G401.6 (cell line): ENCODE results near the gene SGF29.

Source experiments
- FAIRE-seq: peaks from 2 replicates; lab custom pipeline; 2012; peaks lifted over from hg19 to GRCh38; lab: Jason Lieb, UNC

SGF29 gene

DNA sequence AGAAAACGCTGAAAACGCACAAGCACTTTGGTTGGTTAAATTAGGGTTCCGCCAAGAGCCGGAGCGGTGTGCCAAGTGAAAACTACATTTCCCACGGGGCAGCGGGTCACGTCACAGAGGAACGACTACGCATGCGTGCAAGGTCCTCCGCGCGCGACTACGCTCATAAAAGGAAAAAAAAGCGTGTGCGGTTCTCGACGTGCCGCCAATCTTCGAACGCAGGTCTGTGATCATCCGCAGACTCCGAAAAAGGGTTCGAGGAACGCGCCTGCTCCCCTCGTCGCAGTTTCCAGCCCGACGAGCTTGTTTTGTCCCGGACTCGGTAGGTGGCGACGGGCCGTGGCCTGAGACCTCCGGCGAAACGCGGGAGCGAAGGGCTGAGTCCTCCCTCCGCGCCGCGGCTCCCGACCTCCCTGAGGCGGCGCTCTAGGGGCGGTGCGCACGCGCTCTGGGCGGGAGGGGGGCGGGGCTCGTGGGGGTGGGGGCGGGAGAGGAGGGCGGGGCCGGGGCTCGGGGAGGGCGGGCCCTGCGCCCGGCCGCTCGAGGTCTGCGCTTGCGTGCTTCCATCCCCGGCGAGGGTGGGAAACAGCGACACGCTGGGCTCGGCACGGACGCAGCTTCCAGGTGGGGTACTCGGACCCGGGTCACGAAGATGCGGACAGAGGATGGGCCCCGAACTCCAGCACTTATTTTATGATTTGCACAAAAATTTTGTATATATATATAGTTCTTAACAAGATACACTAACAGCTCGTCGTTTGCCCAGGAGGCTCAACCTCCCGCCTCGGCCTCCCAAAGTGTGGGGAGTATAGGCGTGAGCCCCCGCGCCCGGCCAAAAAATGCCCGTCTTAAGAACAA lies at the start of gene SGF29:
TSS of gene SGF29 (plus strand) at position 145 of the 858 bp plus-strand sequence. CDS start 27,150 bp downstream, outside the sequence.
- FAIRE-seq = peak; percentile 48

DNA sequence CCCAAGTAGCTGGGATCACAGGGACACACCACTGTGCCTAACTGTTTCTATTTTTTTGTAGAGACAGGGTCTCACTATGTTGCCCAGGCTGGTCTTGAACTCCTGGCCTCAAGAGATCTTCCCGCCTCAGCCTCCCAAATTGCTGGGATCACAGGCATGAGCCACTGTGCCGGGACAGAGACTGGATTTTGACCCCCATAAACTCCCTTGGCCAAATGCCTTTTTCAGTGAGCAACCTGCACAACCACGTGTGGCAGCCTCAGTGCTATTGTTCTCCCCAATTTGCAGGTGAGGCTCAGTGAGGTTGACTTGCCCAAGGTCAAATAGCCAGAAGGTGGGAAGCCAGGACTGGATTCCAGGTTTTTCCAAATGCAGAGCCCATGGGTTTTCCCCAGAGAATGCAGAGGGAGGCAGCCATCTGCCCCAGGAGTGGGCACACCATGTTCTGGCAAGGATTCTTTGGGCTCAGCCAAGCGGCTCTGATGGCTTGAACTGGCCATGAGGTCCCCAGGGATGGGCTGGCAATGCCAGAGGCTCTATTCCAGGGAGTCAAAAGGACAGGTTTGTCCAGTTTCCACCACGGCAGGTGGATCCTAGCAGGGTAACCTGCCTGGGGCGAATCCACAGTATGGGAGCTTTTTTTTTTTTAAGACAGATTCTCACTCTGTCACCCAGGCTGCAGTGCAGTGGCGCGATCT lies 48.9 kb upstream of the SGF29 start:
- FAIRE-seq = no peak

DNA sequence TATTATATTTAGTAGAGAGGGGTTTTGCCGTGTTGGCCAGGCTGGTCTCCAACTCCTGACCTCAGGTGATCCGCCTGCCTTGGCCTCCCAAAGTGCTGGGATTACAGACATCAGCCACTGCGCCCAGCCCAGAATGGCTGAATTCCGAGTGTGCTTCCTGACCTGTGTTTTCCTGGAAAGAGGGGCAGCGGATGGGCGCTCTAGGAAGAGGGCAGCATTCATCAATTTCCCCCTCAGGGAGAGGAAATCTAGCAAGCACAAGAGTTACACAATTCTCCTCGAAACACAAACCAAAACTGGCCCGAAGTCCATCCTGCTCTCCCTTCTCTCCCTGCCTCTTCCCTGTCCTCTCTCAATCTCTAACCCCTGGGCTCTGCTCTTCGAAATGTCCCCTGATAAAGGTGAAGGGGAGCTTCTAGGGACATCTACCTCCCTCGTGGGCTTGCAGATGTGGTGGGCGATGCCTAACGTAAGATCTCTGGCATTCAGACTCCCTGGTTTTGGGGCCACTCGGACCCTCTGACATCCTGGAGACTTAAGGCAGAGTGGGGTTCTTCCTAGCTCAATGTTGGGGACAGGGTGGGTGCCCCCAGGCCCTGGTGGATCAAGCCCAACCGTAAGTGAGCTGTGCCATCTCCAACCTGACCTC lies 48.1 kb upstream of the SGF29 start:
- FAIRE-seq = no peak

DNA sequence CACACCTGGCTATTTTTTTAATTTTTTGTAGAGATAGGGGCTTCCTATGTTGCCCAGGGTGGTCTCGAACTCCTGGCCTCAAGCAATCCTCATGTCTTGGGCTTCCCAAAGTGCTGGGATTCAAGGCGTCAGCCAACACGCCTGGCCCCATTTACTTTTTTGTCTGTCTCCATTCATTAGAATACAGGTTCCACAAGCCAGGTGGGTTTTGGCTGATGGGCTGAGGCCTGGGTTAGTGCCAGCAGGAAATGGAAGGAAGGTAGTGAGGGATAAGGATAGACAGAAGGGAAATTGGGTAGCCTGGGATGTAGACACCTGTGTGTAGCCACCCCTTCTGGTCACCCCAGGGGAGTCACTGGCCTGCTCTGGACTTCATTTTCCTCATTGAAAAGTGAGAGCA lies 42.7 kb upstream of the SGF29 start:
- no peak for FAIRE-seq

DNA sequence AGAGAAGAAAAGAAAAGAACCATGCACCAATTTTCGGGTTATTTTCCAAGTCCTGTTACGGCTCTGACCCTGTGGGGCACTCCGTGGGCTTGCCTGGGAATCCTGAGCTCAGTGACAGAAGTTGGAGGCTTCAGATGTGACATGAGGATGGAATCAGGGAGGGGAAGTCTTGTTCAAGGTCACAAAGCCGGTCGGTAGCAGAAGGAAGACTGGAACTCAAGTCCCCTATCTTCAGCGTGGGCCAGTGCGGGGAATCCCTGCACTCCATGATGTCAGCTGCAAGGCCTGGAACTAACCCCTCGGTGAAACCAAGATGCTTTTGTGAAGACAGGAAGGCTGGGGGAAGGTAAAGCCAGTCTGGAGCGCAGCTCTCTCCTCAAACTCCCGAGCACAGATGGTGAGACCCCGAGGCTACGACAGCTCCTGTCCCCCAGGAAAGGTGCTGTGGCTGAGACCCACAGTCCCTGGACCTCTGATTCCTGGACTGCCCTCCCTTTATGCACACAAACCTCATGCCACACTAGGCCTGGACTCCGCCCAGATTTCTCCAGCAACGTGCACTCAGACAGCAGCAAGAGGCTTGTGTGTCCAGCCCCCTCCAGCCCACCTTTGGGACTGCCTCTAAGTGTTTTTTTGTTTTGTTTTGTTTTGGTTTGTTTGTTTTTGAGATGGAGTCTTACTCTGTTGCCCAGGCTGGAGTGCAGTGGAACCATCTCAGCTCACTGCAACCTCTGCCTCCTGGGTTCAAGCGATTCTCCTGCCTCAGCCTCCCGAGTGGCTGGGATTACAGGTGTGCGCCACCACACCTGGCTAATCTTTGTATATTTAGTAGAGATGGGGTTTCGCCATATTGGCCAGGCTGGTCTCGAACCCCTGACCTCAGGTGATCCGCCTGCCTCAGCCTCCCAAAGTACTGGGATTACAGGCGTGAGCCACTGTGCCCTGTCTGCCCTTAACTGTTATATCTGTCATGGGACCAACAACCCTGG lies 41.6 kb upstream of the SGF29 start:
- FAIRE-seq = no peak

DNA sequence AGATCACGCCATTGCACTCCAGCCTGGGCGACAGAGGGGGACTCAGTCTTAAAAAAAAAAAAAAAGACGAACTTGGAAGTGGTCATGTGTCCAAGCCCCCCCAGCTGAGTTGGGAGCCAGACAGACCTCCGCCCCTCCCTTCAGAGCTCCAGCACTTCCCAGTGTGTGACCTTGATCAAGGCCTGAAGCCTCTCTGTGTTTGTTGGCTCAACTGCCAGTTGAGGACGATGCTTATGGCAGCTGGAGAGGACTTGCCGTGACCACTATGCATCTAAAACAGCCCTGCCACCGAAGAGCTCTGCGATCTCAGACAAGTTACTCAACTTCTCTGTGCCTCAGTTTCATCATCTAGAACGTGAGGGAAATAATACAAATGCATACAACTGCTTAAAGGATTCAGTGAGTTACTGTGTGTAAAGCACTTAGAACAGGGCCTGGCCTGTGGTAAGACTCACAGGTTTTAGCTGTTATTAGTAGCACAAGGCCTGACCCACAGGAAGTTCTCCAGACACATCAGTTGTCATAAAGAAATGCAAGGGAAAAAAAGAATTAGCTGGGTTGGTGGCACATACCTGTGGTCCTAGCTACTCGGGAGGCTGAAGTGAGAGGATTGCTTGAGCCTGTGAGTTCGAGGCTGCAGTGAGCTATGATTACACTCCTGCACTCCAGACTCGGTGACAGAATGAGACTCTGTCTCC lies 40.1 kb upstream of the SGF29 start:
- FAIRE-seq = no peak

DNA sequence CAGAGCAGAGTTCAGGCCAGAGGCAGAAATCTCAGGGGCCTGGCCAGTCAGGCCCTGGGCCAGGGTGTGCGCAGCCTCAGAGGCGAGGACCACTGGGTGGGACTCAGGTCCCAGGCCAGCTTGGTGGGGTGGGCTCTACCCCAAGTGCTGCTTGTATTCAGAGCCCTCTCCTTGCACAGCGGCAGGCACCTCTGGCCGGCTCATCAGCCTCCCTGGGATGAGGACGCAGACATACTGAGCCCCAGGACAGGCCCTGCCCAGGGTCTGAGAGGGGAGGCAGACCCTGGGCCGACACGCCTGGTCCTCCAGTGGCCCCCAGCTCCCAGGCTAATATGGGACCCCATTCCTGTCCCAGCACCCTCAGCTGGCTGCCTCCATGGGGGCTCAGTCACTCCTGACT lies 39.5 kb upstream of the SGF29 start:
- FAIRE-seq = no peak

DNA sequence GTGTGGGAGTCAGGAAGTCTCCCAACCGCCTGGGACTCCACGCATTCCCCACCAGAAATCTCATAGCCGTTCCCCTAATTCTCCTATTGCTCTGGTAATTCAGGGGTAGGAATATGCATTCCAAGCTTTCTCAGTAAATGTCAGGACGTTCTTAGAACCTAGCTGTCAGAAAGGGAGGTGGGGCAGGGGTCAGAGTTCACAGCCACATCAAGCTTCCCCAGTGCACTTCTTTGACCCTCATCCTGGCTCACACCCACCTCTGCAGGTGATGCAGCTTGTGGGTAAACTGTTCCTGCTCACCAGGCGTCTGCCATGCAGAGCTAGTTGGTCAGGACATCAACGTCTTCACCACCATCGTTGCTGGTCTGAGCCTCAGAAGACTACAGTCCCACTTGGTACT lies 33.0 kb upstream of the SGF29 start:
- no peak for FAIRE-seq

DNA sequence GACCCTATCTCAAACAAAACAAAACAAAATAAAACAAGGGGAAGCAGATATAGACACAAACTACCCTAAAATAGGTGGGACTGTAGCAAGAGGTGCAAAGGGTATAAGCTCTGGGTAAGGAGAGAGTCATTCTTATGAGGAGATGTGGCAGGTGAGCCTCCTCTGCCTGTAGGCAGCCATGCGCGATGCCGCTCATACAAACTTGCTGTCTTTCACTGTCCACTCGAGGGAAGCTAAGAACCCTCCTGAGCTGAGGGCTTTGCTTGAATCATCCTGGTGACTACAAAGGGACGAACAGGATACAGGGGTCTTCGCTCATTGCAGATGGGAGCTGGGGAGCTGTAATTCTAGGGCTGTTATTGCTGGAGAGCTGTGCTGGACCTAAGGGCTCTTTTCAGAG lies 32.3 kb upstream of the SGF29 start:
- no peak for FAIRE-seq

DNA sequence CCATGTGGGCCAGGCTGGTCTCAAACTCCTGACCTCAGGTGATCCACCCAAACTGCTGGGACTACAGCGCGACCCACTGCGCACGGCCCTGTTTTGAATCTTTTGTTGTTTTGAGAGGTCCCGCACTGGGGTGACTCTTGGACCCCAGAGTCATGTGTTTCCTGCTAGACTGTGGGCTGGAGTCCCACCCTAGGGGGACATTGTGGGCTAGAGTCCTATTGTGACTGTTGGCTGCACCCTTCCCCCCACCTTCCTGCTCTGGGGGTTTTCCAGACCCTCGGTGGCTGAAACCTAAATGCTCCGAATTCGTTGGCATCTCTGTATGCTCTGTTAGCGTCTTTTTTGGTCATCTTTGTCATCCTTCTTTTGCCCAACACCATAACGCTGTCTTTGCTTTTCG lies 30.9 kb upstream of the SGF29 start:
- FAIRE-seq = no peak

DNA sequence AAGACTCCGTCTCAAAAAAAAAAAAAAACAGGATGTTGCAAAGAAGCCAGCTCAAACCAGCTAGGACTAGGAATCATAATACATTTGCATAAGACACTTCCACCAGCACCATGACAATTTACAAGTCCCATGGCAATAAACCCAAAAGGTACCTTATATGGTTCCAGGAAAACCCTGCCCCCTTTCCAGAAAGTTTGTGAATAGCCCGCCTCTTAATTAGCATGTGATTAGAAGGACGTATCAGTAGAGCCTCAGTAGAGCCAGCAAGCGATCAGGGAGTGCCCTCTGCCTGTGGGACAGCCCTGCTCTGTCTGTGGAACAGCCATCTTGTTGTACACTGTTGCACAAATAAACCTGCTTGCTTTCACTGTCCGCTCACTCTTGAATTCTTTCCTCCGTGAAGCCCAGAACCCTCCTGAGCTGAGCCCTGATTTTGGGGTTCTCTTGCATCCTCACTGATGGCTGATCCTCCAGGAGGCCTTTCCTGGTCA lies 29.0 kb upstream of the SGF29 start:
- FAIRE-seq = no peak

DNA sequence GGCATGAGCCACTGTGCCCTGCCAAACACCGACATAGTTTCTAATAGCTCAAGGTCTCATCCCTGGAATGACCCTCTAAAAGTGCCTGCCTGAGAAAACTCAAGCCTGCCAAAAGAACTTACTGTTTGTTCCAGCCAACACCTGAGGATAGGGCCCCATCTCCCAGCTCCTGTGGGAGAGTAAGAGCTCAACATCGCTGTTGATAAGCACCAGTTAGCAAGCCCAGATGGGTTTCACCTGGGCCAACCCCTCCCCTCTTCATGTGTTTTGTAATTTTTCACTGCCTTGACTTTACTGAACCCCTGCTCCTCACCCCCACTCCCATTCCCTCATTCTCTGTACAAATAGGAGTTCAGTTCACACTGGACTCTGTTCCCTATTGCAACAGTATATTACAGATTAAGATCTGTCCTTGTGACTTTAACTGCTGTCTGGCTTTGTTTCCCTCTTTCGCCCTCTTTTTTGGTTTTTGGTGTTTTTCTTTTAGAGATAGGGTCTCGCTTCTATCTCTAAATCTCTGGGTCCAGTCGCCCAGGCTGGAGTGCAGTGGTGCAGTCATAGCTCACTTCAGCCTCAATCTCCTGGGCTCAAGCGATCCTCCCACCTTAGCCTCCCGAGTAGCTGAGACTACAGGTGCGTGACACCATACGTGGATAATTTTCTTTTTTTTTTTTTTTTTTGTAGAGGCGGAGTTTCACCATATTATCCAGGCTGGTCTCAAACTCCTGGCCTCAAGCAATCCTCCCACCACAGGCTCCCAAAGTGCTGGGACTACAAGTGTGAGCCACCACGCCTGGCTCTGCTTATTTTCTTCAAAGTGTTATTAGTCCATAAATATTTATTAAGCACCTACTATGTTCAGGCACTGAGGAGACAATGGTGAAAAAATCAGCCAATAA lies 27.3 kb upstream of the SGF29 start:
- FAIRE-seq = no peak

DNA sequence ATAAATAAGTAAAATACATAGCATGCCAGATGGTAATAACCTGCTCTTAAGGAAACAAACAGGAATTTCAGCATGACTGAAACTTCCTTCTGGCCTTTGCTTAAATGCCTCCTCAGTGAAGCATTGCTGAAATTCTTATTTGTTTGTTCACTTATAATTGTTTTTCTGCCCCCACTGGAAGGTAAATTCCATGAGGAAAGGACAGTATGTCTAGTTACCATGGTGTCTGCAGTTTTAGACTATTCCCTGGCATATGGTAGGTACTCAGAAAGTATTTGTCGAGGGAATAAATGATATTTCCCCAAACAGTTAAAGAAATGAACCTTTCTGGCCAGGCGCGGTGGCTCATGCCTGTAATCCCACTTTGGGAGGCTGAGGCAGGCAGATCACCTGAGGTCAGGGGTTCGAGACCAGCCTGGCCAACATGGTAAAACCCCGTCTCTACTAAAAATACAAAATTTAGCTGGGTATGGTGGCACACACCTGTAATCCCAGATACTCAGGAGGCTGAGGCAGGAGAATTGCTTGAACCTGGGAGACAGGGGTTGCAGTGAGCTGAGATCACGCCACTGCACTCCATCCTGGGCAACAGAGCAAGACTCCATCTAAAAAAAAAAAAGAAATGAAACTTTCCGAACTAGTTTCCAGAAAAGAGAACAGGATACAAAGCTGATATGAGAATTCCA lies 26.5 kb upstream of the SGF29 start:
- peak; percentile 98 for FAIRE-seq

DNA sequence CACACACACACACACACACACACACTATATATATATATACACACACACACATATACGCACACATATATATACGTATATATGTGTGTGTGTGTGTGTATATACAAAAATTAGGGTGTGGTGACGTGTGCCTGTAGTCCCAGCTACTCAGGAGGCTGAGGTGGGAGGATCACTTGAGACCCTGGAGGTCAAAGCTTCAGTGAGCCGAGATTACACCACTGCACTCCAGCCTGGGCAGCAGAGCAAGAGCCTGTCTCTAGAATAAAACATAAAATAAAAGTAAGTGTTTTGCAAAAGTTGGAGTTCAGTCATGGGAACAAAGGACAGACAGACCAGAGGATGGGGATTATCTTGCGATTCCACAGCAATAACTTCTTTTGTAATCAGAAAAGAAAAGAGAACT lies 25.7 kb upstream of the SGF29 start:
- no peak for FAIRE-seq

DNA sequence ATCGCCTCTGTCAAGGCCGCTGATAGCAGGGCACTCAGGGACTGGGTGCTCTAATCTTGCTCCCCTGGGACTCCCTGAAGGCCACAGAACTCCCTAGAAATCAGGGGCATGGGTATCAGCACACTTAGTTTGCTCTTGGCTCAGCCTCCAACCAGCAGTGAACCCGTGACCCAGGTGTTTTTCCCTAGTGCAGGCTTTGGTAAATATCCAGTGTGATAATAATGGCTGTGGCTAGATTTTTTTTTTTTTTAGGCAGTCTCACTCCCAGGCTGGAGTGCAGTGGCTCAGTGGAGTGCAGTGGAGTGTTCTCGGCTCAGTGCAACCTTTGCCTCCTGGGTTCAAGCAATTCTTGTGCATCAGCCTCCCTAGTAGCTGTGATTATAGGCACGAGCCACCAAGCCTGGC lies 25.3 kb upstream of the SGF29 start:
- FAIRE-seq = no peak

DNA sequence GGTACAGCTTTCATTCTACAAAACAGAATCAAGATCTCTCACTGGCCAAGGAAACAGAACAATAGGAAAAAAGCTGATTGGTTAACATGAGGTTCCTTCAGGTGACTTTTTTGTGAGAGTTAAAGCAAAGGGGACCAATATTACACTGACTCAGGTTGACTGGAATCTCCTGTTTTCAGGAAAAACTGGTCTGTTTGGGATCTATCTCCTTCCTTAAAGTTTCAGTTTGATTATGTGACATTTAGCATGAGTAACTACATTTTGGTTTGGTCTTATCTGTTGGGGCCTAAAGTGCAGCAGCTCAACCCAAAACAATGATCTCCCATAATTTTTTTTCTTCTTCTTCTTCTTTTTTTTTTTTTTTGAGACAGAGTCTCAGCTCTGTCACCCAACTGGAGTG lies 24.6 kb upstream of the SGF29 start:
- FAIRE-seq = no peak

DNA sequence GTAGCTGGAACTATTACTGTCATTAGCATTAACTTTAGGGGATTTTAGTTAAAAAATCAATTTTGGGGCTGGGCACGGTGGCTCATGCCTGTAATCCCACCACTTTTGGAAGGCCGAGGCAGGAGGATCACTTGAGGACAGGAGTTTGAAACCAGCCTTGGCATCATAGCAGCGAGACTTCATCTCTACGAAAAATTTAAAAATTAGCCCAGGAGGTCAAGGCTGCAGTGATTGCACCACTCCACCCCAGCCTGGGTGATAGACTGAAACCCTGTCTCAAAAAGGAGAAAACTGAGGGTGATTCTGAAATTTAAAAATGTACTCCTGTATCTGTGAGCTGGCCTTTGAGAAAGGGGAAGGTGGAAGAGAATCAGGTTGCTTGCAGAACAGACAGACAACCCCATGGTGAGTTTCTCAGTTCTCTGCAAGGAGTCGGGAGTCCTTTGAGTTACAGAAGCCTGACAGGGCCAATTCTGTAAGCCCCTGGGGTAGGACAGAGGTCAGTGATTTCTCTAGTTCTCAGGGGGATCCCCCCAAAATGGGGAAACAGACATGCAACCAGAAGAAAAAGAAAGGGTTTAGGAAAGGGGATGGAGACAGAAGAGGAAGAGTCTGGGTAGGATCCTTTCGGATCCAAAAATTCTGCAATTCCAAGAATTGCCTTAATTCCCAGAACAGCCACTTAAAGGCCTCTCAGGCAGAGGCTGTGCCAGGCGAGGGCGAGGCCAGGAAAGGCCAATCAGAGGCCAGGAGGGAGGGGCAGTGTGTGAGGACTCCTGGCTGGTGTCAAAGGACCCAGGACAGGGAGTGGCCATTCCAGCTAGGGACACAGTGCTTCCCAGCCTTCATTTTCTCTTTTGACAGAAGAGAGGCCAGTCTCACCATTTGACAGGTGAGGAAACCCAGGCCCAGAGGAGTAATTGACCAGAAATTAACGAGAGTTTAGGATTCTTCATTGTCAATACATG lies 21.7 kb upstream of the SGF29 start:
- FAIRE-seq = peak; percentile 93

DNA sequence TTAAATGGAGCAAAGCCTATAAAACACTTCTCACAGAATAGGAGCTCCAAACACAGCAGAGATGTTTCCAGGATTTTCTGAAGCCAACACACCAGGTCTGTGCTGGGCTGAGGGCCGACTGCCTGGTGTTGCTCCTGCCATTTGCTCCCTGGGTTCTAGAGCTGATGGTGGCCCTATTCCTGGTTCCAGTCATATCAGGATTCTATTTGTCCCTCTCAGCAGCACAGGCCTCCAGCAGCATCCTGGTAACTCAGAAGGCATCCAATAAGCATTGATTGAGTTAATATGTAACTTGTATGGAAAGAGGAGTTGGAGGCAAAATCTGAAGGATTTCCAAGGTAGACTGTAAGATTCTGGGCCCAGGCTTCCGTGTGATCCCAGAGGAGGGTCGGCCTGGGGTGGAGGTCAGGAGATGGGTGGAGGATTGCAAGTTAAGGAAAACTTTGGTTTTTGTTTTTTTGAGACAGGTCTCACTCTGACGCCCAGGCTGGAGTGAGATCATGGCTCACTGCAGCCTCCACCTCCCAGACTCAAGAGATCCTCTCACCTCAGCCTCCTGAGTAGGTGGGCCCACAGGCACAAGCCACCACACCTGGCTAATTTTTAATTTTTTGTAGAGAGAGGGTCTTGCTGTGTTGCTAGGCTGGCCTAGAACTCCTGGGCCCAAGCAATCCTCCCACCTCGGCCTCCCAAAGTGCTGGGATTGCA lies 20.6 kb upstream of the SGF29 start:
- no peak for FAIRE-seq
